Gastrocnemius medialis (tissue), 4 donors: ENCODE measurements around the gene PRPSAP2. TPM values are rescaled to one million over a fixed set of nuclear protein-coding genes. Genes with fewer than 3 reads are reported as not detected.
"Not testable (repeated sequence)": the region's sequence is repeated elsewhere in the genome, so short reads cannot be mapped to it uniquely, and the experiment has no call there.

ENCODE experiments used
- ATAC-seq, 2 donors: fragments of 150-250 bp; one replicate each; pipeline ENCODE4 v1.9.1; 2016
- DNase-seq, 2 donors: peaks; one replicate each; pipeline ENCODE4 v3.0.0-alpha.2; 2019
- H3K27ac ChIP-seq, 4 donors: fragments of 200-600 bp; sonication (generic); 1 replicate in 1 of 4; 2 replicates in 3 of 4; pipeline ENCODE4 v1.5.1; 2016 to 2018; ENCODE audit warnings: mild to moderate bottlenecking in 2 of 4, moderate library complexity in 1 of 4
- H3K27me3 ChIP-seq, 3 donors: fragments of 200-600 bp; sonication (generic) in 2 of 3; 1 replicate in 1 of 3; 2 replicates in 2 of 3; pipeline versions ENCODE4 v1.5.1 to v1.6.0; 2016 to 2019; ENCODE audit warnings: mild to moderate bottlenecking in 1 of 3, moderate library complexity in 1 of 3
- H3K36me3 ChIP-seq, 2 donors: fragments of 200-600 bp; sonication (generic) in 1 of 2; one replicate each; pipeline ENCODE4 v1.5.1; 2017 to 2018
- H3K4me1 ChIP-seq, 2 donors: fragments of 200-600 bp; sonication (generic) in 1 of 2; one replicate each; pipeline ENCODE4 v1.5.1; 2016 to 2017; ENCODE audit warnings: mild to moderate bottlenecking in 2 of 2
- H3K4me3 ChIP-seq, 4 donors: fragments of 200-600 bp; sonication (generic) in 3 of 4; 1 replicate in 1 of 4; 2 replicates in 3 of 4; pipeline ENCODE4 v1.5.1; 2016 to 2019; ENCODE audit warnings: mild to moderate bottlenecking in 2 of 4
- H3K9me3 ChIP-seq, 3 donors: fragments of 200-600 bp; sonication (generic) in 2 of 3; 1 replicate in 1 of 3; 2 replicates in 2 of 3; pipeline ENCODE4 v1.5.1; 2016 to 2019
- CTCF ChIP-seq, 5 experiments: fragments of 450-650 bp in 3 of 5; fragments of 200-600 bp in 2 of 5; sonication (generic) in 2 of 5; IDR thresholded peaks in 4 of 5; conservative IDR thresholded peaks in 1 of 5; 1 replicate in 4 of 5; 2 replicates in 1 of 5; pipeline ENCODE4 v1.5.1; 2016 to 2019; ENCODE audit warnings: antibody characterized with exemption in 5 of 5, mild to moderate bottlenecking in 3 of 5, moderate library complexity in 3 of 5
- POLR2A ChIP-seq, 2 donors: fragments of 450-650 bp; IDR thresholded peaks; one replicate each; pipeline ENCODE4 v1.6.1; 2017; ENCODE audit warnings: antibody characterized with exemption in 2 of 2, mild to moderate bottlenecking in 2 of 2, moderate library complexity in 2 of 2
- in situ Hi-C, 4 donors: fragments of 200-750 bp; cut with MboI; loops; one replicate each; pipeline versions ENCODE4 v1.15.0 to v1.8.0; 2017; ENCODE audit warnings: low sequenced_read_pairs in 4 of 4
- intact Hi-C: fragments of 100-400 bp; cut with DNase I; formaldehyde crosslinking; loops from one replicate; pipeline ENCODE4 v1.15.1; 2023; ENCODE audit warnings: low total_unique reads
- total RNA-seq, 4 donors: library from RNA; depleted of rRNA; stranded (reverse); fragments of >200 nt; gene quantifications; one replicate each; pipeline versions ENCODE4 v1.1.0 to v1.2.3, GENCODE V29; 2016

Gene PRPSAP2
- total RNA-seq: 10 to 100 TPM in 2 of 4 donors, 1 to 10 TPM in 2; 7.9 to 15.8 (median 10.3) TPM

- Histone ChIP-seq H3K27ac (peak within 1 kb of the TSS; percentile 88 to 98 (median 94)), H3K36me3 (no peaks in the 10 kb centered on the region), H3K9me3 (no peaks in the 10 kb centered on the region), H3K4me3 (peak within 1 kb of the TSS; percentile 75 to 92 (median 82)), H3K27me3 (no peaks in the 10 kb centered on the region), H3K4me1 (peaks cover 9 to 14% of the 10 kb centered on the region in 2 donors)
- peak; percentile 72 to 81 for ATAC-seq
- in situ Hi-C loops (no loop called here), intact Hi-C loops (no loop called here)
- peak; percentile 38 to 47 for TF ChIP-seq POLR2A (IDR thresholded peaks at IDR 0.05)
- no peak for TF ChIP-seq CTCF (IDR thresholded peaks at IDR 0.05 in 4 of 5, conservative IDR thresholded peaks at IDR 0.05 in 1 of 5)
- peak; percentile 96 for DNase-seq
These were observed at the start of gene PRPSAP2 for GRCh38 chr17:18857864-18858566. PRPSAP2 (plus strand) TSS chr17:18858131; CDS start chr17:18865834, 7,703 bp downstream.

GRCh38 chr17:18815924-18816323, 42.0 kb upstream of the PRPSAP2 start:
- H3K27me3 ChIP-seq, H3K4me1 ChIP-seq, H3K27ac ChIP-seq, DNase-seq, H3K36me3 ChIP-seq, H3K4me3 ChIP-seq, H3K9me3 ChIP-seq, ATAC-seq, intact Hi-C loops: not testable (repeated sequence)
- in situ Hi-C loops: loop anchor here in 1 of 4 donors (25.0 kb wide), 1 partner anchor 196 kb away; the partner anchor contains the start of gene FAM83G

- H3K4me1 ChIP-seq, H3K9me3 ChIP-seq, H3K27me3 ChIP-seq, intact Hi-C loops, H3K36me3 ChIP-seq, H3K27ac ChIP-seq, DNase-seq, H3K4me3 ChIP-seq: not testable (repeated sequence)
- in situ Hi-C loops: loop anchor here in 1 of 4 donors (25.0 kb wide), 1 partner anchor 196 kb away; the partner anchor contains the start of gene FAM83G
- peak in 4 of 5 experiments; percentile 30 to 64 (median 50) for TF ChIP-seq CTCF (IDR thresholded peaks at IDR 0.05 in 4 of 5, conservative IDR thresholded peaks at IDR 0.05 in 1 of 5)
- peak in 1 of 2 donors; percentile 55 for ATAC-seq
These were observed 41.2 kb upstream of the PRPSAP2 start for GRCh38 chr17:18816489-18817371.

- H3K9me3 ChIP-seq, H3K36me3 ChIP-seq, H3K4me1 ChIP-seq, H3K27ac ChIP-seq, DNase-seq, H3K4me3 ChIP-seq, intact Hi-C loops, H3K27me3 ChIP-seq, ATAC-seq: not testable (repeated sequence)
- in situ Hi-C loops: loop anchor here in 1 of 4 donors (25.0 kb wide), 1 partner anchor 191 kb away; the partner anchor contains the start of gene FAM83G
These were observed 36.5 kb upstream of the PRPSAP2 start for GRCh38 chr17:18821430-18821829.

- intact Hi-C loops, H3K27ac ChIP-seq, H3K4me3 ChIP-seq, ATAC-seq, H3K36me3 ChIP-seq, H3K4me1 ChIP-seq, H3K27me3 ChIP-seq, H3K9me3 ChIP-seq, DNase-seq, in situ Hi-C loops: not testable (repeated sequence)
These were observed 30.3 kb upstream of the PRPSAP2 start for GRCh38 chr17:18827613-18828012.

- Histone ChIP-seq H3K27ac (no peak overlapping the region), H3K9me3 (no peaks in the 10 kb centered on the region), H3K27me3 (no peaks in the 10 kb centered on the region), H3K36me3 (no peaks in the 10 kb centered on the region), H3K4me3 (no peak overlapping the region), H3K4me1 (no peaks in the 10 kb centered on the region)
- intact Hi-C loops: no loop called here
- DNase-seq: no peak
- in situ Hi-C loops: no loop called here
- no peak for TF ChIP-seq POLR2A (IDR thresholded peaks at IDR 0.05)
- ATAC-seq: no peak
These were observed 9.4 kb upstream of the PRPSAP2 start for GRCh38 chr17:18848501-18848900.
